Retina (tissue), 1 donor: ENCODE data around the gene APMAP.
A peak's percentile ranks its signal among the peaks of the same experiment; 100 is the strongest.

ENCODE experiments used
- DNase-seq: peaks from one replicate; pipeline ENCODE4 v3.0.0-alpha.2; 2016

Gene APMAP

GRCh38 chr20:24986436-24987015 lies 6.0 kb downstream of the APMAP start:
- no peak for DNase-seq

- no peak for DNase-seq
Observed at GRCh38 chr20:24985802-24986201, 6.7 kb downstream of the APMAP start.

- DNase-seq, result no peak
Observed at GRCh38 chr20:24984961-24985640, 7.5 kb downstream of the APMAP start.

GRCh38 chr20:24983896-24984295 lies 8.7 kb downstream of the APMAP start:
- DNase-seq, result no peak

GRCh38 chr20:24981790-24982189 lies 10.8 kb downstream of the APMAP start:
- DNase-seq, result no peak

- DNase-seq, result no peak
Observed at GRCh38 chr20:24981282-24981681, 11.3 kb downstream of the APMAP start.

GRCh38 chr20:24980291-24981053 lies 12.1 kb downstream of the APMAP start:
- DNase-seq, result no peak

- DNase-seq, result no peak
Observed at GRCh38 chr20:24979036-24979960, 13.3 kb downstream of the APMAP start.

GRCh38 chr20:24978513-24978912 lies 14.0 kb downstream of the APMAP start:
- DNase-seq, result no peak

GRCh38 chr20:24977797-24978196 lies 14.8 kb downstream of the APMAP start:
- DNase-seq, result no peak

GRCh38 chr20:24977336-24977735 lies 15.2 kb downstream of the APMAP start:
- DNase-seq, result no peak

- no peak for DNase-seq
Observed at GRCh38 chr20:24972341-24972740, 20.2 kb downstream of the APMAP start.

GRCh38 chr20:24971376-24972101 lies 21.0 kb downstream of the APMAP start:
- no peak for DNase-seq

GRCh38 chr20:24970754-24971153 lies 21.8 kb downstream of the APMAP start:
- DNase-seq, result no peak

GRCh38 chr20:24970030-24970553 lies 22.5 kb downstream of the APMAP start:
- no peak for DNase-seq

GRCh38 chr20:24969186-24970029 lies 23.1 kb downstream of the APMAP start:
- no peak for DNase-seq

- no peak for DNase-seq
Observed at GRCh38 chr20:24968278-24968800, 24.2 kb downstream of the APMAP start.

GRCh38 chr20:24966317-24967012 lies 26.1 kb downstream of the APMAP start:
- DNase-seq, result no peak

GRCh38 chr20:24965065-24965919 lies 27.3 kb downstream of the APMAP start:
- peak; percentile 19 for DNase-seq
